Upper lobe of right lung (tissue), 1 donor: ENCODE data around the gene RGS5. TPM values are rescaled to one million over a fixed set of nuclear protein-coding genes. Genes with fewer than 3 reads are reported as not detected.
"Not testable (repeated sequence)": the region's sequence is repeated elsewhere in the genome, so short reads cannot be mapped to it uniquely, and the experiment has no call there.

Source experiments
- ATAC-seq: fragments of 200-7000 bp; cut with Tn5 transposase; one replicate; pipeline ENCODE4 v1.9.1; 2020; ENCODE audit warnings: mild to moderate bottlenecking, moderate library complexity
- DNase-seq: peaks from one replicate; pipeline ENCODE4 v3.0.0-alpha.2; 2020
- H3K27ac ChIP-seq: fragments of 200-600 bp; one replicate; pipeline ENCODE4 v1.8.0; 2022
- H3K27me3 ChIP-seq: fragments of 200-600 bp; one replicate; pipeline ENCODE4 v1.8.0; 2022; ENCODE audit warnings: mild to moderate bottlenecking
- H3K36me3 ChIP-seq: fragments of 200-600 bp; one replicate; pipeline ENCODE4 v1.8.0; 2022
- H3K4me1 ChIP-seq: fragments of 200-600 bp; one replicate; pipeline ENCODE4 v1.8.0; 2022
- H3K4me3 ChIP-seq: fragments of 200-600 bp; one replicate; pipeline ENCODE4 v1.8.0; 2022; ENCODE audit warnings: mild to moderate bottlenecking
- H3K9me3 ChIP-seq: fragments of 200-600 bp; one replicate; pipeline ENCODE4 v1.8.0; 2022
- intact Hi-C: fragments of 100-400 bp; cut with DNase I; formaldehyde crosslinking; loops from one replicate; pipeline ENCODE4 v1.11.0; 2022
- total RNA-seq: library from RNA; stranded (reverse); fragmentation: NEBNext Ultra II Directional; extraction: Animal tissue kit (Norgen Biotek cat#: 25700); gene quantifications from one replicate; pipeline ENCODE4 v1.2.1, GENCODE V29; 2021
- TF ChIP-seq, protein P1 (sequence below): fragments of 200-600 bp; IDR thresholded peaks from one replicate; pipeline ENCODE4 v1.8.0; 2022; ENCODE audit warnings: antibody characterized with exemption
- donor health status: DM: no; HTN: yes; CAD: no; lungs with severe emphysema.

The RGS5 gene
- total RNA-seq, 1 donor from 2014 or later = 93.1 TPM

DNA sequence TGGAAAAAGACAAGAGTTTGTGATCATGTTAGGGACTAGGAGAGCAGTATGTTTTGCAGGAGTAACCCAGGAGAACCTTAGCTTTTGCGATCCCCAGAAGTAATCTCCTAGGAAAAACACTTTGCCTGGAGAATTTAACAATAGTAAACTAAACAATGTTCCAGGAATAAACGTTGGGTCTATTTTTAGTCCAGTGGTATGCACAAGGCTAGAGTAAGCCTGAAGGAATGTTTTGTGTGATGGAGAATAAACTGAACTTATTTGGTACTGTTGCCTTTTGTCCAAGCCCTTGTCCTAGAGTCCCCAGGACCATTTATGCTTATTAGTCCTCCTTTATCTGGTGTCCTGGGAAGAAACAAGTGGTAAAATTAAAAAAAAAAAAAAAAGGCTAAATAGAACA, 28.7 kb upstream of the RGS5 start:
- Histone ChIP-seq H3K4me3 (no peak overlapping the region), H3K4me1 (no peaks in the 10 kb centered on the region), H3K36me3 (no peaks in the 10 kb centered on the region), H3K27ac (no peak overlapping the region), H3K27me3 (no peaks in the 10 kb centered on the region), H3K9me3 (no peaks in the 10 kb centered on the region)
- DNase-seq = no peak
- TF ChIP-seq, protein P1, sequence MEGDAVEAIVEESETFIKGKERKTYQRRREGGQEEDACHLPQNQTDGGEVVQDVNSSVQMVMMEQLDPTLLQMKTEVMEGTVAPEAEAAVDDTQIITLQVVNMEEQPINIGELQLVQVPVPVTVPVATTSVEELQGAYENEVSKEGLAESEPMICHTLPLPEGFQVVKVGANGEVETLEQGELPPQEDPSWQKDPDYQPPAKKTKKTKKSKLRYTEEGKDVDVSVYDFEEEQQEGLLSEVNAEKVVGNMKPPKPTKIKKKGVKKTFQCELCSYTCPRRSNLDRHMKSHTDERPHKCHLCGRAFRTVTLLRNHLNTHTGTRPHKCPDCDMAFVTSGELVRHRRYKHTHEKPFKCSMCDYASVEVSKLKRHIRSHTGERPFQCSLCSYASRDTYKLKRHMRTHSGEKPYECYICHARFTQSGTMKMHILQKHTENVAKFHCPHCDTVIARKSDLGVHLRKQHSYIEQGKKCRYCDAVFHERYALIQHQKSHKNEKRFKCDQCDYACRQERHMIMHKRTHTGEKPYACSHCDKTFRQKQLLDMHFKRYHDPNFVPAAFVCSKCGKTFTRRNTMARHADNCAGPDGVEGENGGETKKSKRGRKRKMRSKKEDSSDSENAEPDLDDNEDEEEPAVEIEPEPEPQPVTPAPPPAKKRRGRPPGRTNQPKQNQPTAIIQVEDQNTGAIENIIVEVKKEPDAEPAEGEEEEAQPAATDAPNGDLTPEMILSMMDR = no peak
- intact Hi-C loops = no loop called here
- no peak for ATAC-seq

DNA sequence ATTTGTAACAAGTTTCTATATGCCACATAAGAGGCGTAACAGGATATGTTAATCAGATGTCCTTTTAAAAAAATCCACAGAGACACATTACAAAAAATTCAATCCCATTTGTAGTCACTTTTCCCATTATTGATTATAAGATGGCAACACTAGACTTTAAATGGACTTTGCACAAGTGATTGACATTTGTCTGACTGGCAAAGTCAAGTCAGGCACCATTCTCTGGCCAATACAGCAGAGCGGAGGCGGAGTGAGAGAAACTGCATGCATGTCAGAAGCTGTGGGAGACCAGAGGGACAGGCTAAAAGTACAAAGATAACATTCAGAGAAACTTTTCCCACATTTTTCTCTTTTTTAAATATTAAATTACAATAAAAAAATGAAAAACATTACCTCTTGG, 28.1 kb upstream of the RGS5 start:
- ATAC-seq = no peak
- TF ChIP-seq, protein P1 = no peak
- Histone ChIP-seq H3K36me3 (no peaks in the 10 kb centered on the region), H3K4me3 (no peak overlapping the region), H3K4me1 (no peaks in the 10 kb centered on the region), H3K27ac (no peak overlapping the region), H3K27me3 (no peaks in the 10 kb centered on the region), H3K9me3 (no peaks in the 10 kb centered on the region)
- DNase-seq = no peak
- intact Hi-C loops = no loop called here

DNA sequence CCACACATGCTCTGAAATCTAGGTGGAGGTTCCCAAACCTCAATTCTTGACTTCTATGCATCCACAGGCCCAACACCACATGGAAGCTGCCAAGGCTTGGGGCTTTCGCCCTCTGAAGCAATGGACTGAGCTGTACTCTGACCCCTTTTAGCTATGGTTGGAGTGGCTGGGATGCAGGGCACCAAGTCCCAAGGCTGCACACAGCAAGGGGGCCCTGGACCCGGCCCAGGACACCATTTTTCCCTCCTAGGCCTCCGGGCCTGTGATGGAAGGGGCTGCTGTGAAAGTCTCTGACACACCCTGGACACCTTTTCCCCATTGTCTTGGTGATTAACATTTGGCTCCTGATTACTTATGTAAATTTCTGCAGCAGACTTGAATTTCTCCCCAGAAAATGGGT, 25.6 kb upstream of the RGS5 start:
- H3K4me3 ChIP-seq, DNase-seq, intact Hi-C loops: not testable (repeated sequence)

DNA sequence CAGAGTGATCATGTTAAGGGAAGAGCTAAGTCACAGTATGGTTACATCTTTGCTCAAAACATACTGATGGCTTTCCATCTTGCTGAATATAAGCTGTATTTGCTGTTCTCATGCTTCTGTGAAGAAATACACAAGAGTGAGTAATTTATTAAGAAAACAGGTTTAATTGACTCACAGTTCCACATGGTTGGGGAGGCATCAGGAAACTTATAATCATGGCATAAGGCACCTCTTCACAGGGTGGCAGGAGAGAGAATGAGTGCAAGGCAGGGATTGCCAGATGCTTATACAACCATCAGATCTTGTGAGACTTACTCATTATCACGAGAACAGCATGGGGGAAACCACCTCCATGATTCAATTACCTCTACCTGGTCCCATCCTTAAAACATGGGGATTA, 24.4 kb upstream of the RGS5 start:
- no peak for DNase-seq
- no peaks in the 10 kb centered on the region for H3K27me3 ChIP-seq
- H3K4me1 ChIP-seq = no peaks in the 10 kb centered on the region
- no peaks in the 10 kb centered on the region for H3K9me3 ChIP-seq
- no peak overlapping the region for H3K27ac ChIP-seq
- ATAC-seq = no peak
- TF ChIP-seq, protein P1 = no peak
- H3K36me3 ChIP-seq = no peaks in the 10 kb centered on the region
- no peak overlapping the region for H3K4me3 ChIP-seq
- intact Hi-C loops = no loop called here

More for the DNA sequence above, 25.6 kb upstream of the RGS5 start:
- H3K4me1 ChIP-seq, H3K36me3 ChIP-seq, H3K9me3 ChIP-seq, ATAC-seq, H3K27me3 ChIP-seq, H3K27ac ChIP-seq: not testable (repeated sequence)

DNA sequence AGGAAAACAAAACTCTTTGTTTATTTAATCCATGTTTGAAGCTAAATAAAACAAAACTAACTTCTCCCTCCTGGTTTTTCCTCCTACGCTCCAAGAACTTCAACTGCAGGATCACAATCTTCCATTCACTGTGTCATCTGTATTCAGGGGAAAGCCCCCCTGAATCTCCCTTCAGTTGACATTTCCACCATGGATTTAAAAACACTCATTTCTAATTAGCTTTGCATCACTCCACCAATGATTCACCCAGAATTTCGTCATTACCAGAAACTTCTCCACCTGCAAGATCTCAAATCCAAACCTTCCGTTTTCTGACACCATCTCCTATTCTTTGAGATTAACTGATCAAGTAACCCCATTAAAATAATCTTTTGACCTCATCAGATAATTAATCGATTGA, 10.9 kb upstream of the RGS5 start:
- Histone ChIP-seq H3K4me3 (no peak overlapping the region), H3K27me3 (no peaks in the 10 kb centered on the region), H3K9me3 (no peaks in the 10 kb centered on the region), H3K36me3 (no peaks in the 10 kb centered on the region), H3K27ac (no peak overlapping the region), H3K4me1 (no peaks in the 10 kb centered on the region)
- no peak for DNase-seq
- TF ChIP-seq, protein P1 = no peak
- ATAC-seq = no peak
- intact Hi-C loops = no loop called here

DNA sequence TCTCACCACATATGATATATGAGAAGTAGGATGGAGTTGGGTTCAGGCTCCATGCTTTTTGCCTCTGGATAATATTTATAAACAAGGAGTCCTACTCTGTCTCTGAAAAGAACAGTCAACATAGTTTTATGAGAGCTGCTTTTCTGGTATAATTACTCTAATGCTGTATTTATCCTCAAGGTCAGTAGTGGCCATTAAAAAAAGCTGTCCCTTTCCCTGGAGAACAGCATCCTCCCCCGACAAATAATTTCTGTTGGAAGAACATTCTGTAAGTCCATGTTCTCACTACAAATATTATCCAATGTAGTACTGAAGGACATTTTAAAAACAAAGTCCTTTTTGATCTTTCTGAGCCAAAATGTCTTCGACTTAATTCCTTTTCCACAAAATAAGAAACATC, 9.0 kb upstream of the RGS5 start:
- intact Hi-C loops = no loop called here
- H3K4me3 ChIP-seq = no peak overlapping the region
- DNase-seq (no peak), ATAC-seq (no peak)
- H3K36me3 ChIP-seq = no peaks in the 10 kb centered on the region
- no peak overlapping the region for H3K27ac ChIP-seq
- TF ChIP-seq, protein P1 = no peak
- H3K9me3 ChIP-seq = no peaks in the 10 kb centered on the region
- H3K27me3 ChIP-seq = no peaks in the 10 kb centered on the region
- no peaks in the 10 kb centered on the region for H3K4me1 ChIP-seq
